Muscle of leg (tissue), 16 donors: ENCODE measurements around the gene CARS1. TPM values are rescaled to one million over a fixed set of nuclear protein-coding genes. Genes with fewer than 3 reads are reported as not detected.

Experiments used
- DNase-seq: peaks from one replicate; pipeline ENCODE4 v3.0.0; 2013
- H3K27ac ChIP-seq: one replicate; pipeline ENCODE4 v1.5.1; 2013; ENCODE audit warnings: mild to moderate bottlenecking, low read length, control low read depth
- H3K27me3 ChIP-seq: one replicate; pipeline ENCODE4 v1.6.1; 2013; ENCODE audit warnings: low read length; ENCODE audit not compliant: control insufficient read depth, insufficient read depth
- H3K36me3 ChIP-seq: one replicate; pipeline ENCODE4 v1.6.1; 2013; ENCODE audit warnings: low read length; ENCODE audit not compliant: control insufficient read depth, insufficient read depth
- H3K4me1 ChIP-seq: one replicate; pipeline ENCODE4 v1.6.1; 2013; ENCODE audit warnings: low read length; ENCODE audit not compliant: control insufficient read depth, insufficient read depth
- H3K4me3 ChIP-seq: one replicate; pipeline ENCODE4 v1.5.1; 2013; ENCODE audit warnings: low read length, control low read depth
- H3K9me3 ChIP-seq: replicated peaks from 2 replicates; pipeline ENCODE4 v1.6.1; 2013; ENCODE audit warnings: low read depth, low read length; ENCODE audit not compliant: control insufficient read depth
- WGBS: methylation state at CpG from one replicate; pipeline ENCODE4 v1.1.5; 2013; ENCODE audit warnings: missing lambda C conversion rate; ENCODE audit not compliant: insufficient coverage; 5-methylcytosine and 5-hydroxymethylcytosine counted together
- long read RNA-seq, 11 donors: transcript quantifications; one replicate each; lab custom pipeline, GENCODE V29; 2026
- polyA plus RNA-seq, 8 donors: library from polyadenylated mRNA; unstranded; fragments of 120-200 nt; gene quantifications; one replicate each; pipeline versions ENCODE4 v1.2.1 to v1.2.3, GENCODE V29; 2013; ENCODE audit warnings: inconsistent platforms in 1 of 8, low replicate concordance in 1 of 8; ENCODE audit not compliant: insufficient read length in 8 of 8, insufficient read depth in 1 of 8
- total RNA-seq: library from RNA; stranded (reverse); fragments of 120-200 nt; gene quantifications from one replicate; pipeline ENCODE4 v1.2.4, GENCODE V29; 2013

Gene CARS1
- total RNA-seq (15.7 TPM), polyA plus RNA-seq (10 to 100 TPM; 19.5 to 24.3 (median 20.7) TPM)
- long read RNA-seq, donor 1, partial matches to known transcripts = 0 of 2 reads
- long read RNA-seq, donor 1, other reads (novel, unspliced or antisense) = 0 of 2 reads
- long read RNA-seq, donor 2, partial matches to known transcripts = 0 of 1 reads
- long read RNA-seq, donor 2, other reads (novel, unspliced or antisense) = 0 of 1 reads
- long read RNA-seq, donor 3, partial matches to known transcripts = 0 of 2 reads
- long read RNA-seq, donor 3, other reads (novel, unspliced or antisense) = 0 of 2 reads
- long read RNA-seq, donor 4, partial matches to known transcripts = 0 of 2 reads
- long read RNA-seq, donor 4, other reads (novel, unspliced or antisense) = 0 of 2 reads
- long read RNA-seq, donor 5, partial matches to known transcripts = 0 of 3 reads
- long read RNA-seq, donor 5, other reads (novel, unspliced or antisense) = 0 of 3 reads
- long read RNA-seq, donor 6, partial matches to known transcripts = 0 of 2 reads
- long read RNA-seq, donor 6, other reads (novel, unspliced or antisense) = 0 of 2 reads
- long read RNA-seq, donor 7, partial matches to known transcripts = 0 of 1 reads
- long read RNA-seq, donor 7, other reads (novel, unspliced or antisense) = 0 of 1 reads
- long read RNA-seq, donor 8, partial matches to known transcripts = 0 of 1 reads
- long read RNA-seq, donor 8, other reads (novel, unspliced or antisense) = 0 of 1 reads
- long read RNA-seq, donor 9 = 0 reads
- long read RNA-seq, donor 10, partial matches to known transcripts = 0 of 1 reads
- long read RNA-seq, donor 10, other reads (novel, unspliced or antisense) = 0 of 1 reads
- long read RNA-seq, donor 11, partial matches to known transcripts = 0 of 3 reads
- long read RNA-seq, donor 11, other reads (novel, unspliced or antisense) = 0 of 3 reads

GRCh38 chr11:3057069-3057963, at the start of gene CARS1:
CARS1 (minus strand) TSS chr11:3057423; CDS start chr11:3057367, 56 bp downstream.
- Histone ChIP-seq H3K27ac (peak within 1 kb of the TSS; percentile 77), H3K4me3 (peak within 1 kb of the TSS; percentile 83), H3K27me3 (no peaks in the 10 kb centered on the region), H3K36me3 (peaks cover 9% of the 10 kb centered on the region), H3K9me3 (no peaks in the 10 kb centered on the region), H3K4me1 (peaks cover 14% of the 10 kb centered on the region)
- WGBS = under 1% methylated on average over 63 of the region's 68 CpGs
- DNase-seq = peak; percentile 98

- H3K27ac ChIP-seq = no peak overlapping the region
- no peak overlapping the region for H3K4me3 ChIP-seq
- peaks cover 29% of the 10 kb centered on the region for H3K36me3 ChIP-seq
- no peaks in the 10 kb centered on the region for H3K27me3 ChIP-seq
- WGBS = 88% methylated on average over 32 of the region's 41 CpGs
- no peak for DNase-seq
- H3K4me1 ChIP-seq = no peaks in the 10 kb centered on the region
- no peaks in the 10 kb centered on the region for H3K9me3 ChIP-seq
These were observed 48.8 kb upstream of the CARS1 start for GRCh38 chr11:3105791-3106735.

GRCh38 chr11:3104961-3105790, 48.0 kb upstream of the CARS1 start:
- Histone ChIP-seq H3K9me3 (no peaks in the 10 kb centered on the region), H3K27me3 (no peaks in the 10 kb centered on the region), H3K4me3 (no peak overlapping the region), H3K27ac (no peak overlapping the region), H3K36me3 (peaks cover 34% of the 10 kb centered on the region), H3K4me1 (no peaks in the 10 kb centered on the region)
- 89% methylated on average over 22 of the region's 23 CpGs for WGBS
- DNase-seq = no peak

GRCh38 chr11:3104051-3104714, 47.0 kb upstream of the CARS1 start:
- no peaks in the 10 kb centered on the region for H3K27me3 ChIP-seq
- WGBS = 85% methylated on average over 20 of the region's 22 CpGs
- H3K27ac ChIP-seq = no peak overlapping the region
- H3K36me3 ChIP-seq = peaks cover 33% of the 10 kb centered on the region
- no peak overlapping the region for H3K4me3 ChIP-seq
- no peaks in the 10 kb centered on the region for H3K4me1 ChIP-seq
- DNase-seq = no peak
- no peaks in the 10 kb centered on the region for H3K9me3 ChIP-seq

GRCh38 chr11:3103076-3103475, 45.9 kb upstream of the CARS1 start:
- peaks cover 37% of the 10 kb centered on the region for H3K36me3 ChIP-seq
- no peak for DNase-seq

GRCh38 chr11:3102641-3102921, 45.4 kb upstream of the CARS1 start:
- H3K4me3 ChIP-seq = no peak overlapping the region
- no CpG with 5 or more reads among the region's 5 CpGs for WGBS
- no peaks in the 10 kb centered on the region for H3K9me3 ChIP-seq
- no peaks in the 10 kb centered on the region for H3K4me1 ChIP-seq
- no peak overlapping the region for H3K27ac ChIP-seq
- H3K27me3 ChIP-seq = no peaks in the 10 kb centered on the region
- DNase-seq = no peak
- H3K36me3 ChIP-seq = peaks cover 35% of the 10 kb centered on the region

More at GRCh38 chr11:3103076-3103475, 45.9 kb upstream of the CARS1 start:
- 70% methylated on average over 2 of the region's 11 CpGs for WGBS
- H3K4me1 ChIP-seq = no peaks in the 10 kb centered on the region
- no peaks in the 10 kb centered on the region for H3K9me3 ChIP-seq
- H3K27me3 ChIP-seq = no peaks in the 10 kb centered on the region
- no peak overlapping the region for H3K4me3 ChIP-seq
- no peak overlapping the region for H3K27ac ChIP-seq

- Histone ChIP-seq H3K4me1 (no peaks in the 10 kb centered on the region), H3K27ac (no peak overlapping the region), H3K4me3 (no peak overlapping the region), H3K9me3 (no peaks in the 10 kb centered on the region), H3K36me3 (peaks cover 30% of the 10 kb centered on the region), H3K27me3 (no peaks in the 10 kb centered on the region)
- 84% methylated on average over 20 of the region's 20 CpGs for WGBS
- no peak for DNase-seq
These were observed 44.9 kb upstream of the CARS1 start for GRCh38 chr11:3101921-3102640.

- Histone ChIP-seq H3K36me3 (peaks cover 24% of the 10 kb centered on the region), H3K4me1 (no peaks in the 10 kb centered on the region), H3K27me3 (no peaks in the 10 kb centered on the region), H3K4me3 (no peak overlapping the region), H3K27ac (no peak overlapping the region), H3K9me3 (no peaks in the 10 kb centered on the region)
- DNase-seq = no peak
- WGBS = 100% methylated on average over 1 of the region's 3 CpGs
These were observed 42.0 kb upstream of the CARS1 start for GRCh38 chr11:3099178-3099577.
